ENCODE data around the gene MTCL1.

MTCL1 gene

DNA sequence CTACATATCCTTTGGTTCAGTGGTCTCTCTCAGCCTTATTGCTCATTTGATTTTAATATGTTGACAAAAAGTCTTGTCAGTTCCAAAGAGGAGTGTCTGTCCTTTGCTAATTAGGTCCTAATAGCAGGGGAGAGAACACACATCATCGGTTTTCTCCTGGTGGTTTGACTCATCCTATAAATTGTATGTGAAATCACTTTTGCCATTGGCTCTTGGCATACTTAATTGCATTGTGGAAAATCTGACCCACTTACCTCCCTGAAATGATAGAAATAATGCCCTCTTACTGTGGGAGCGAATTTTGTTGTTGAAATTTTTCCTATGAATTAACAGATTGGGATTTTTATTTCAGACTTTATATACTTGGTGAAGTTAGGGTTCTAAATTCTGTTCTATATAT lies 58.3 kb downstream of the MTCL1 start:
- no peak for DNase-seq
- no peak for TF ChIP-seq EZH2 (IDR thresholded peaks at IDR 0.05; ENCODE audit: borderline replicate concordance, low read depth, low read length, severe bottlenecking)
- TF ChIP-seq, protein P1, sequence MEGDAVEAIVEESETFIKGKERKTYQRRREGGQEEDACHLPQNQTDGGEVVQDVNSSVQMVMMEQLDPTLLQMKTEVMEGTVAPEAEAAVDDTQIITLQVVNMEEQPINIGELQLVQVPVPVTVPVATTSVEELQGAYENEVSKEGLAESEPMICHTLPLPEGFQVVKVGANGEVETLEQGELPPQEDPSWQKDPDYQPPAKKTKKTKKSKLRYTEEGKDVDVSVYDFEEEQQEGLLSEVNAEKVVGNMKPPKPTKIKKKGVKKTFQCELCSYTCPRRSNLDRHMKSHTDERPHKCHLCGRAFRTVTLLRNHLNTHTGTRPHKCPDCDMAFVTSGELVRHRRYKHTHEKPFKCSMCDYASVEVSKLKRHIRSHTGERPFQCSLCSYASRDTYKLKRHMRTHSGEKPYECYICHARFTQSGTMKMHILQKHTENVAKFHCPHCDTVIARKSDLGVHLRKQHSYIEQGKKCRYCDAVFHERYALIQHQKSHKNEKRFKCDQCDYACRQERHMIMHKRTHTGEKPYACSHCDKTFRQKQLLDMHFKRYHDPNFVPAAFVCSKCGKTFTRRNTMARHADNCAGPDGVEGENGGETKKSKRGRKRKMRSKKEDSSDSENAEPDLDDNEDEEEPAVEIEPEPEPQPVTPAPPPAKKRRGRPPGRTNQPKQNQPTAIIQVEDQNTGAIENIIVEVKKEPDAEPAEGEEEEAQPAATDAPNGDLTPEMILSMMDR (IDR thresholded peaks at IDR 0.05; ENCODE audit: borderline replicate concordance, extremely low read depth, low read length, poor library complexity, severe bottlenecking): no peak
- H3K79me2 ChIP-seq (ENCODE audit: insufficient read depth, low read length): no peaks in the 10 kb centered on the region

DNA sequence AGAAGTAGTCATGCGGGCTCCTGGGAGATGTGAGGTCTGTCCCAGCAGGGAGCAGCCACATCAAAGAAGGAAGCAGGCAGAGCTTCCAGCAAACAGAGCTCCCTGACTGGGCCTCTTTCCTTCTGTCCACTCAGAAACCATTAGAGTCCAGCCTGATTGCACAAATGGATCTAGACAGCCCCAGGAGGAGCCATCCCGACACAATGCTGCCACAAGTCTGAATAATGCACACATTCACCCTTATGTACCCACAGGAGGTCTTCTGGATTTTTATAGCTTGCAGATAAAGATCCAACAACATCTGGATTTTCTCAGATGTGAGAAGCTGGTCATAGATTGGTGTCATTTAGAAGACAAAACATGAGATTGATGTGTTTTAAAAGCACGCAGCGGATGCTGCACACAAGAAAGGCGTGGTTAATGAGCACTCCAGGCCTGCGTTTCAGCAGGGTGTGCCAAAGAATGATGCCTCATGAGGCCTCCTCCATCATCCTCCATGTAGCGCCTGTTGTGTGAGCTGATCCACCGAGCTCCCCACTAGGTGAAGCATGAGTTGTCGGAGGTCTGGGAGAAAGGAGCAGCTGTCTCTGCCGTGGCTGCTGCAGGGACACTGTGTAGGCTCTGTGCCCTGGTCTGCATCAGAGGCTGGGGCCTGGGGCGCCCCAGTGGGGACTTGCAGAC lies 60.6 kb downstream of the MTCL1 start:
- H3K27ac ChIP-seq (ENCODE audit: low read length): no peak overlapping the region
- H3K4me3 ChIP-seq (ENCODE audit: low read depth in 1 of 2, low read length in 2 of 2): no peak overlapping the region
- H4K20me1 ChIP-seq (ENCODE audit: insufficient read depth, low read length): no peaks in the 10 kb centered on the region
- no peak overlapping the region for H2AFZ ChIP-seq (ENCODE audit: low read depth, low read length)
- ATAC-seq (ENCODE audit: insufficient read depth, low read depth): 0 out of 3 replicates have a peak, but pooled peaks have one; percentile 40
- no peaks in the 10 kb centered on the region for H3K27me3 ChIP-seq (ENCODE audit: insufficient read depth, low read length, poor library complexity)
- H3K9ac ChIP-seq (ENCODE audit: low read depth, low read length): no peak overlapping the region
- peaks cover 7% of the 10 kb centered on the region; the same call in 1 of the 2 replicates for H3K36me3 ChIP-seq (ENCODE audit: insufficient read depth, low read length)
- no peaks in the 10 kb centered on the region for H3K4me1 ChIP-seq (ENCODE audit: insufficient read depth, low read length)
- H3K9me3 ChIP-seq (ENCODE audit: insufficient read depth, low read length, severe bottlenecking): peaks cover 12% of the 10 kb centered on the region
- H3K79me2 ChIP-seq (ENCODE audit: insufficient read depth, low read length): no peaks in the 10 kb centered on the region
- no peak for TF ChIP-seq EZH2 (IDR thresholded peaks at IDR 0.05; ENCODE audit: borderline replicate concordance, low read depth, low read length, severe bottlenecking)
- TF ChIP-seq, protein P1 (IDR thresholded peaks at IDR 0.05; ENCODE audit: borderline replicate concordance, extremely low read depth, low read length, poor library complexity, severe bottlenecking): no peak
- no peak for DNase-seq
- no peak overlapping the region for H3K4me2 ChIP-seq (ENCODE audit: insufficient read depth, low read length)

More for the DNA sequence above, 58.3 kb downstream of the MTCL1 start:
- H3K9ac ChIP-seq (ENCODE audit: low read depth, low read length): no peak overlapping the region
- peaks cover 7% of the 10 kb centered on the region; the same call in 1 of the 2 replicates for H3K36me3 ChIP-seq (ENCODE audit: insufficient read depth, low read length)
- H3K4me1 ChIP-seq (ENCODE audit: insufficient read depth, low read length): no peaks in the 10 kb centered on the region
- H2AFZ ChIP-seq (ENCODE audit: low read depth, low read length): no peak overlapping the region
- no peak overlapping the region for H3K4me2 ChIP-seq (ENCODE audit: insufficient read depth, low read length)
- no peak overlapping the region for H3K27ac ChIP-seq (ENCODE audit: low read length)
- no peak overlapping the region for H3K4me3 ChIP-seq (ENCODE audit: low read depth in 1 of 2, low read length in 2 of 2)
- H3K9me3 ChIP-seq (ENCODE audit: insufficient read depth, low read length, severe bottlenecking): peaks cover 12% of the 10 kb centered on the region
- H3K27me3 ChIP-seq (ENCODE audit: insufficient read depth, low read length, poor library complexity): no peaks in the 10 kb centered on the region
- no peaks in the 10 kb centered on the region for H4K20me1 ChIP-seq (ENCODE audit: insufficient read depth, low read length)
- no peak for ATAC-seq (ENCODE audit: insufficient read depth, low read depth)

DNA sequence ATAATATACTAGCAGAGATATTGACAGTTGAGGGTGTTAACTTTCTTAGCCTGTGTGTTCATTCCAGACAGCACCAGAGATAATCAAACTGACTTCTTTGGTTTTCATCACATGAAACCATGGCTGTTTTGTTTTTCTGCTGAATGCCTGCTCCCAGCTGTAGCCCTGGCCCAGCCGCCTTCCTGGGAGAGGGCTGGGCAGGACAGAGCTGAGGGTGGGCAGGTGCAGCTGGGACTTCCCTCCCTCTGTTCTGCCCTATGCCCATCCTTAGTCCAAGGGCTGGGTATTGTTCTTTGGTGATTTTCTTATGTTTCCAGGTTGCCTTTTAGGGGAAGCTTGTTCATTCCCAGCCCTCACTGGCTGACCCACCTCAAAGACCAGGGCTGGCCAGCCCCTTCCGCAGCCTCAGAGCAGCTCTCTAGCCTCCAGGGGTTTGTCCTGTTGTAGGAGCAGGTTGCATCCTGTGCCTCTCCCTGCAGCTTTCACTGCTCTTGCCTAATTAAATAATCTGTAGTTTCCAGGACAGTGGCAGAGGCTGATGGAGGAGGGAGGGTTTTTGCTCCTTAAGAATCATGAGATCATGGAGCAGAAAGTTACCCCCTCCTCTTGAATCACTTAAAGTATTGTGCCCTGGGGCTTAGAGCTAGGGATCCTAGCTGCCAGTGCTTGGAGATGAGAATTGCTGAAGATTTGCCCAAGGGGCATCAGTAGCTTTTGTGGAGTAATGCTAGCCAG lies 61.4 kb downstream of the MTCL1 start:
- DNase-seq (no peak), ATAC-seq (ENCODE audit: insufficient read depth, low read depth) (peak; percentile 45; the same call in 2 of the 3 replicates)
- Histone ChIP-seq H3K27ac (ENCODE audit: low read length) (no peak overlapping the region), H3K4me2 (ENCODE audit: insufficient read depth, low read length) (no peak overlapping the region), H3K4me3 (ENCODE audit: low read depth in 1 of 2, low read length in 2 of 2) (no peak overlapping the region), H3K36me3 (ENCODE audit: insufficient read depth, low read length) (peaks cover 7% of the 10 kb centered on the region; the same call in 1 of the 2 replicates), H3K4me1 (ENCODE audit: insufficient read depth, low read length) (no peaks in the 10 kb centered on the region), H3K27me3 (ENCODE audit: insufficient read depth, low read length, poor library complexity) (no peaks in the 10 kb centered on the region), H2AFZ (ENCODE audit: low read depth, low read length) (no peak overlapping the region), H4K20me1 (ENCODE audit: insufficient read depth, low read length) (no peaks in the 10 kb centered on the region), H3K9me3 (ENCODE audit: insufficient read depth, low read length, severe bottlenecking) (peaks cover 6% of the 10 kb centered on the region), H3K9ac (ENCODE audit: low read depth, low read length) (no peak overlapping the region), H3K79me2 (ENCODE audit: insufficient read depth, low read length) (no peaks in the 10 kb centered on the region)
- no peak for TF ChIP-seq EZH2 (IDR thresholded peaks at IDR 0.05; ENCODE audit: borderline replicate concordance, low read depth, low read length, severe bottlenecking)
- TF ChIP-seq, protein P1 (IDR thresholded peaks at IDR 0.05; ENCODE audit: borderline replicate concordance, extremely low read depth, low read length, poor library complexity, severe bottlenecking): no peak
